NT2/D1 (cell line): Measurements from ENCODE around the gene ADSS1.

Source experiments
- YY1 ChIP-seq: IDR thresholded peaks from 2 replicates; pipeline ENCODE4 v1.6.1; 2011; ENCODE audit not compliant: insufficient read length, insufficient read depth
- ZNF274 ChIP-seq: IDR thresholded peaks from 2 replicates; pipeline ENCODE4 v1.6.1; 2011; ENCODE audit warnings: mild to moderate bottlenecking, low read depth, low read length

GRCh38 chr14:104782808-104783139 is 58.7 kb downstream of the ADSS1 start:
- TF ChIP-seq ZNF274: no peak
- TF ChIP-seq YY1: no peak
